ENCODE results near the gene MCU.

DNA sequence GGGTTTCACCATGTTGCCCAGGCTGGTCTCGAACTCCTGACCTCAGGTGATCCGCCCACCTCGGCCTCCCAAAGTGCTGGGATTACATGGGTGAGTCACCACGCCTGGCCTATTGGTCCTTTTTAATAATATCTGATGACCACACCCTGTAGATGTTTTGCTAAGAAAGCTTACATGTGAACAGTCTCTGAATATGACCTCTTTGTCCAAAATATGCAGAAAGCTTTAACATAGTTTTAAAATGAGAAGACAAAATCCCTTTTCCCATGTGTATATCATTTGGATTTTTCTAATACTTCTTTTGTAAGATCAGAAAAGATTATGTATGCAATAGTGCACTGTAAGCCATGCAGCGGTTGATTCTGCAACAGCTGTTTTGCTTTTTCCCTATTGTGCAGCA lies 38.5 kb downstream of the MCU start:
- TF ChIP-seq, protein P1, sequence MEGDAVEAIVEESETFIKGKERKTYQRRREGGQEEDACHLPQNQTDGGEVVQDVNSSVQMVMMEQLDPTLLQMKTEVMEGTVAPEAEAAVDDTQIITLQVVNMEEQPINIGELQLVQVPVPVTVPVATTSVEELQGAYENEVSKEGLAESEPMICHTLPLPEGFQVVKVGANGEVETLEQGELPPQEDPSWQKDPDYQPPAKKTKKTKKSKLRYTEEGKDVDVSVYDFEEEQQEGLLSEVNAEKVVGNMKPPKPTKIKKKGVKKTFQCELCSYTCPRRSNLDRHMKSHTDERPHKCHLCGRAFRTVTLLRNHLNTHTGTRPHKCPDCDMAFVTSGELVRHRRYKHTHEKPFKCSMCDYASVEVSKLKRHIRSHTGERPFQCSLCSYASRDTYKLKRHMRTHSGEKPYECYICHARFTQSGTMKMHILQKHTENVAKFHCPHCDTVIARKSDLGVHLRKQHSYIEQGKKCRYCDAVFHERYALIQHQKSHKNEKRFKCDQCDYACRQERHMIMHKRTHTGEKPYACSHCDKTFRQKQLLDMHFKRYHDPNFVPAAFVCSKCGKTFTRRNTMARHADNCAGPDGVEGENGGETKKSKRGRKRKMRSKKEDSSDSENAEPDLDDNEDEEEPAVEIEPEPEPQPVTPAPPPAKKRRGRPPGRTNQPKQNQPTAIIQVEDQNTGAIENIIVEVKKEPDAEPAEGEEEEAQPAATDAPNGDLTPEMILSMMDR (IDR thresholded peaks at IDR 0.05; ENCODE audit: poor library complexity) = no peak
- TF ChIP-seq EZH2phosphoT487 (IDR thresholded peaks at IDR 0.05; ENCODE audit: low read depth, severe bottlenecking, unreplicated experiment) = no peak
- TF ChIP-seq EZH2 (IDR thresholded peaks at IDR 0.05; ENCODE audit: borderline replicate concordance) = no peak
